ENCODE results near the gene UPK1B.

The UPK1B gene

DNA sequence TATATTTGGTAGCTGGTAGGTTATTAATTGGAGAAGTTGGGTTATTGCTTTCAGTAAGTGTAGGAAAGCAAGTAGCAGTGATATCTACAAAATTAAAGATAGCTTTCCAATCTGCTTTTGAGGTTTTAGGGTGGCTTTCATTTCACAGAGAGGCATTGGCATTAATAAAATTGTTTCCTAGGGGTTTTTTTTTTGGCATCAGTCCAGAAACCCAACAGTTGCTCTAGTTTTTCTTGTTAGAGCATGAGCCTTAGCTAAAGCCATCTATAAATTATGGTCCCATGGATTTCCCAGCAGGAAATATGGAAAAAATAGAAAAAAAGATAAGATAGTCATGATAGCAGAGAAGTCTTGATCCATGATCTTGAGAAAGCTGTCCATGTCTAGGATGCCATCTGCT lies 70.3 kb downstream of the UPK1B start:
- H3K27me3 ChIP-seq (ENCODE audit: insufficient read depth, insufficient read length), result no peaks in the 10 kb centered on the region
- TF ChIP-seq ZNF274 (IDR thresholded peaks at IDR 0.05; ENCODE audit: low read depth, low read length) (no peak), YY1 (IDR thresholded peaks at IDR 0.05; ENCODE audit: insufficient read depth, insufficient read length) (no peak), SUZ12 (IDR thresholded peaks at IDR 0.05; ENCODE audit: extremely low read depth, insufficient read depth, insufficient read length) (no peak)
- H3K9me3 ChIP-seq (ENCODE audit: insufficient read depth, low read length), result peaks cover 15% of the 10 kb centered on the region
- no peaks in the 10 kb centered on the region for H3K4me1 ChIP-seq (ENCODE audit: insufficient read depth, insufficient read length)
- H3K9ac ChIP-seq (ENCODE audit: insufficient read length, low read depth), result no peak overlapping the region
- H3K4me3 ChIP-seq (ENCODE audit: insufficient read length, low read depth), result no peak overlapping the region
- DNase-seq (ENCODE audit: low read depth, low spot score), result no peak
- no peaks in the 10 kb centered on the region for H3K36me3 ChIP-seq (ENCODE audit: insufficient read depth, insufficient read length, low read length)

DNA sequence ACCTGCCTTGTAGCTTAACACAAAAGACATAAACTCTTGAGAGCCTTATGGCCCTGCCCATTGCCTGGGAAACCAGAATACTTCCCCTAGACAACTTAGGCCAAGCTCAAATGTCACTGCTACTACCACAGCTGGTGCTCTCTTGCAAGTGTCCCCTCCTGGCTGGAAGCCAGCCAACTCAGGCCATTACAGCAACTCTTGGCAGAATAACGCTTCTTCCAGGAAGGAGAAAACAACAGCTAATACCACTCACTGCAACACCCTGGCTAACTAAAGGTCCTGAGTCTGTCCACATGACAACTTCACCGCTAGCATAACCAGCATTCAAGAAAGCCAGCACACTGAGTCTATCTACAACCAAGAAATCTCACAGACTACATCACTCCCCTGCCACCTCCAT lies 72.4 kb downstream of the UPK1B start:
- no peaks in the 10 kb centered on the region for H3K4me1 ChIP-seq (ENCODE audit: insufficient read depth, insufficient read length)
- no peak overlapping the region for H3K9ac ChIP-seq (ENCODE audit: insufficient read length, low read depth)
- TF ChIP-seq SUZ12 (IDR thresholded peaks at IDR 0.05; ENCODE audit: extremely low read depth, insufficient read depth, insufficient read length) (no peak), ZNF274 (IDR thresholded peaks at IDR 0.05; ENCODE audit: low read depth, low read length) (no peak), YY1 (IDR thresholded peaks at IDR 0.05; ENCODE audit: insufficient read depth, insufficient read length) (no peak)
- H3K4me3 ChIP-seq (ENCODE audit: insufficient read length, low read depth), result no peak overlapping the region
- H3K36me3 ChIP-seq (ENCODE audit: insufficient read depth, insufficient read length, low read length), result no peaks in the 10 kb centered on the region
- H3K9me3 ChIP-seq (ENCODE audit: insufficient read depth, low read length), result peaks cover 21% of the 10 kb centered on the region
- DNase-seq (ENCODE audit: low read depth, low spot score), result no peak
- no peaks in the 10 kb centered on the region for H3K27me3 ChIP-seq (ENCODE audit: insufficient read depth, insufficient read length)
